GM23338 (cell line): Measurements from ENCODE around the gene CASP6. TPM values are rescaled to one million over a fixed set of nuclear protein-coding genes. Genes with fewer than 3 reads are reported as not detected.

ENCODE experiments used
- ATAC-seq: fragments of 200-7000 bp; cut with Tn5 transposase; 3 replicates; pipeline ENCODE4 v1.9.1; 2020
- DNase-seq: peaks from one replicate; pipeline ENCODE4 v3.0.0-alpha.2; 2015; ENCODE audit warnings: low spot score
- H2AFZ ChIP-seq: fragments of 200-600 bp; sonication (generic); 2 replicates; pipeline ENCODE4 v1.8.0; 2016; ENCODE audit warnings: antibody characterized with exemption, mild to moderate bottlenecking, moderate library complexity
- H3F3A ChIP-seq: fragments of 200-600 bp; sonication (generic); replicated peaks from 2 replicates; pipeline ENCODE4 v1.8.0; 2017; ENCODE audit warnings: antibody characterized with exemption, mixed run types, low read depth
- H3K27ac ChIP-seq: fragments of 200-600 bp; sonication (generic); 2 replicates; pipeline ENCODE4 v1.6.1; 2016; ENCODE audit warnings: low read depth
- H3K27me3 ChIP-seq: fragments of 200-600 bp; sonication (generic); 2 replicates; pipeline ENCODE4 v1.8.0; 2016; ENCODE audit warnings: mild to moderate bottlenecking, mixed run types, moderate library complexity; ENCODE audit not compliant: insufficient read depth
- H3K36me3 ChIP-seq: fragments of 200-600 bp; sonication (generic); 2 replicates; pipeline ENCODE4 v1.8.0; 2016; ENCODE audit warnings: mild to moderate bottlenecking; ENCODE audit not compliant: insufficient read depth
- H3K4me1 ChIP-seq: fragments of 200-600 bp; sonication (generic); 2 replicates; pipeline ENCODE4 v1.8.0; 2016; ENCODE audit warnings: mild to moderate bottlenecking, moderate library complexity; ENCODE audit not compliant: insufficient read depth
- H3K4me2 ChIP-seq: fragments of 200-600 bp; sonication (generic); 2 replicates; pipeline ENCODE4 v1.7.1; 2017; ENCODE audit warnings: mixed run types
- H3K4me3 ChIP-seq: fragments of 200-600 bp; sonication (generic); 2 replicates; pipeline ENCODE4 v1.6.1; 2016; ENCODE audit warnings: mixed run types
- H3K79me2 ChIP-seq: fragments of 200-600 bp; sonication (generic); replicated peaks from 2 replicates; pipeline ENCODE4 v1.8.0; 2017; ENCODE audit warnings: mild to moderate bottlenecking; ENCODE audit not compliant: insufficient read depth
- H3K9me2 ChIP-seq: fragments of 200-600 bp; sonication (generic); 2 replicates; pipeline ENCODE4 v1.8.0; 2017; ENCODE audit not compliant: insufficient read depth
- H4K20me1 ChIP-seq: fragments of 200-600 bp; sonication (generic); replicated peaks from 2 replicates; pipeline ENCODE4 v1.8.0; 2017; ENCODE audit warnings: mild to moderate bottlenecking; ENCODE audit not compliant: insufficient read depth
- H3K27ac Mint-ChIP-seq: 2 replicates; pipeline ENCODE4 v1.8.0; 2020; ENCODE audit warnings: inconsistent platforms, mild to moderate bottlenecking, moderate library complexity, mixed read lengths
- H3K27me3 Mint-ChIP-seq: 3 replicates; pipeline ENCODE4 v1.8.0; 2022; ENCODE audit warnings: low read depth, mild to moderate bottlenecking, moderate library complexity, mixed read lengths, inconsistent platforms; ENCODE audit not compliant: insufficient read depth, poor library complexity
- H3K36me3 Mint-ChIP-seq: 3 replicates; pipeline ENCODE4 v1.8.0; 2021; ENCODE audit warnings: low read depth, mild to moderate bottlenecking, inconsistent platforms, moderate library complexity, mixed read lengths
- H3K4me1 Mint-ChIP-seq: 3 replicates; pipeline ENCODE4 v1.8.0; 2020; ENCODE audit warnings: mild to moderate bottlenecking, inconsistent platforms, mixed read lengths
- H3K4me3 Mint-ChIP-seq: 3 replicates; pipeline ENCODE4 v1.8.0; 2021; ENCODE audit warnings: moderate library complexity, mild to moderate bottlenecking, inconsistent platforms, mixed read lengths
- H3K9me3 Mint-ChIP-seq: 3 replicates; pipeline ENCODE4 v1.8.0; 2020; ENCODE audit warnings: moderate library complexity, mild to moderate bottlenecking, inconsistent platforms, mixed read lengths
- CREB1 ChIP-seq: fragments of 250-450 bp; sonication (Bioruptor Pico); IDR thresholded peaks from 2 replicates; pipeline ENCODE4 v1.5.0; 2020; ENCODE audit warnings: low read depth, mild to moderate bottlenecking, moderate library complexity
- EZH2 ChIP-seq: fragments of 200-600 bp; sonication (generic); IDR thresholded peaks from one replicate; pipeline ENCODE4 v1.8.0; 2017; ENCODE audit warnings: antibody characterized with exemption, mild to moderate bottlenecking, low read depth; ENCODE audit not compliant: unreplicated experiment
- EZH2phosphoT487 ChIP-seq: fragments of 200-600 bp; sonication (generic); IDR thresholded peaks from one replicate; pipeline ENCODE4 v1.8.1; 2018; ENCODE audit warnings: antibody characterized with exemption; ENCODE audit not compliant: unreplicated experiment
- JUNB ChIP-seq: IDR thresholded peaks from one replicate; pipeline ENCODE4 v1.6.1; 2016; ENCODE audit warnings: antibody characterized with exemption; ENCODE audit not compliant: unreplicated experiment
- NANOG ChIP-seq: IDR thresholded peaks from 2 replicates; pipeline ENCODE4 v1.6.1; 2016; ENCODE audit warnings: antibody characterized with exemption, borderline replicate concordance
- POLR2AphosphoS5 ChIP-seq: IDR thresholded peaks from 2 replicates; pipeline ENCODE4 v1.6.1; 2016; ENCODE audit warnings: antibody characterized with exemption, low read depth
- STAT1 ChIP-seq: IDR thresholded peaks from one replicate; pipeline ENCODE4 v1.6.1; 2016; ENCODE audit warnings: antibody characterized with exemption; ENCODE audit not compliant: unreplicated experiment
- ZNF114 ChIP-seq: fragments of 250-450 bp; sonication (Bioruptor Pico); IDR thresholded peaks from 2 replicates; pipeline ENCODE4 v1.5.0; 2020; ENCODE audit warnings: mild to moderate bottlenecking, moderate library complexity
- ZNF331 ChIP-seq: fragments of 250-450 bp; sonication (Bioruptor Pico); IDR thresholded peaks from 2 replicates; pipeline ENCODE4 v1.5.0; 2020; ENCODE audit warnings: low read depth, mild to moderate bottlenecking, moderate library complexity
- polyA plus RNA-seq: library from polyadenylated mRNA; unstranded; fragments of >200 nt; fragmentation: Nextera tagmentation; extraction: Ambion mirVana; gene quantifications from 2 replicates; pipeline ENCODE4 v1.2.1, GENCODE V29; 2016
- total RNA-seq: library from RNA; depleted of rRNA; stranded (reverse); fragments of >200 nt; shearing (Covaris generic); gene quantifications from 2 replicates; pipeline ENCODE4 v1.2.3, GENCODE V29; 2014
- TF ChIP-seq, protein P1 (sequence below): IDR thresholded peaks from one replicate; pipeline ENCODE4 v1.6.1; 2018; ENCODE audit warnings: antibody characterized with exemption; ENCODE audit not compliant: unreplicated experiment
- TF ChIP-seq, protein P2 (sequence below): IDR thresholded peaks from 2 replicates; pipeline ENCODE4 v1.6.1; 2016; ENCODE audit warnings: antibody characterized with exemption
- TF ChIP-seq, protein P3 (sequence below): fragments of 250-450 bp; sonication (Bioruptor Pico); IDR thresholded peaks from 2 replicates; pipeline ENCODE4 v1.5.0; 2020; ENCODE audit warnings: mild to moderate bottlenecking, moderate library complexity
- TF ChIP-seq, protein P4 (sequence below), 2 experiments: fragments of 200-600 bp in 1 of 2; sonication (generic) in 1 of 2; conservative IDR thresholded peaks; 2 replicates each; pipeline versions ENCODE4 v1.5.1 to v1.6.1; 2016 to 2017; ENCODE audit warnings: antibody characterized with exemption in 2 of 2, low read depth in 2 of 2, mild to moderate bottlenecking in 2 of 2, moderate library complexity in 1 of 2

The CASP6 gene
- total and polyA plus RNA-seq, 2 experiments from 2014 or later: 30.5 to 35.4 TPM

DNA sequence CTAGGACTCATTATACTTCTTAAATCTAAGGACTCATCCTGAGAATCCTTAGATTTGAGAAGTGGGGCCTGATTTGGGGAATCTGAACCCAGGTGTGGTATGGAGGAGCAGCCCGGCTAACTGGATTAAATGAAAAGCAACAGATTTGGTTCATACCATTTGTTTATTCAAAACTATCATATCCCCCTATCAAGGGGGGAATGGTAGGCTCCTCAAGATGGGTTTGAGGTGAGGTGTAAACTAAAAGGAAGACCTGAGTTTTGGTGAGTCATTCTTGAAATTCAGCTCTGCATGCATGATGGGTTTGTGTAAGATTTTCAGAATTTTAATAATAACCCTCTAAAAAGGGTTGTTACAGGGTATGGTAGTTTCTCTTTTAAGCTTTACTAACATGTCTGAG lies 53.4 kb downstream of the CASP6 start:
- Histone ChIP-seq H3K9me2 (no peaks in the 10 kb centered on the region), H2AFZ (no peak overlapping the region), H3K27ac (no peak overlapping the region), H3K36me3 (no peaks in the 10 kb centered on the region), H4K20me1 (no peaks in the 10 kb centered on the region), H3K4me1 (no peaks in the 10 kb centered on the region), H3K4me2 (no peak overlapping the region), H3F3A (no peaks in the 10 kb centered on the region), H3K4me3 (no peak overlapping the region), H3K79me2 (no peaks in the 10 kb centered on the region), H3K27me3 (no peaks in the 10 kb centered on the region)
- ATAC-seq (no peak), DNase-seq (no peak)
- Mint-ChIP-seq H3K27ac (no peak overlapping the region), H3K4me3 (no peak overlapping the region), H3K4me1 (no peaks in the 10 kb centered on the region), H3K36me3 (peaks cover 5% of the 10 kb centered on the region), H3K9me3 (peaks cover 5% of the 10 kb centered on the region; the same call in 2 of the 3 replicates), H3K27me3 (peaks cover 4% of the 10 kb centered on the region)
- TF ChIP-seq STAT1 (no peak), ZNF114 (CRISPR knock-in tag) (no peak), EZH2phosphoT487 (no peak), CREB1 (CRISPR knock-in tag) (no peak), EZH2 (no peak), NANOG (no peak), POLR2AphosphoS5 (no peak), ZNF331 (CRISPR knock-in tag) (no peak), JUNB (no peak)
- TF ChIP-seq, protein P1, sequence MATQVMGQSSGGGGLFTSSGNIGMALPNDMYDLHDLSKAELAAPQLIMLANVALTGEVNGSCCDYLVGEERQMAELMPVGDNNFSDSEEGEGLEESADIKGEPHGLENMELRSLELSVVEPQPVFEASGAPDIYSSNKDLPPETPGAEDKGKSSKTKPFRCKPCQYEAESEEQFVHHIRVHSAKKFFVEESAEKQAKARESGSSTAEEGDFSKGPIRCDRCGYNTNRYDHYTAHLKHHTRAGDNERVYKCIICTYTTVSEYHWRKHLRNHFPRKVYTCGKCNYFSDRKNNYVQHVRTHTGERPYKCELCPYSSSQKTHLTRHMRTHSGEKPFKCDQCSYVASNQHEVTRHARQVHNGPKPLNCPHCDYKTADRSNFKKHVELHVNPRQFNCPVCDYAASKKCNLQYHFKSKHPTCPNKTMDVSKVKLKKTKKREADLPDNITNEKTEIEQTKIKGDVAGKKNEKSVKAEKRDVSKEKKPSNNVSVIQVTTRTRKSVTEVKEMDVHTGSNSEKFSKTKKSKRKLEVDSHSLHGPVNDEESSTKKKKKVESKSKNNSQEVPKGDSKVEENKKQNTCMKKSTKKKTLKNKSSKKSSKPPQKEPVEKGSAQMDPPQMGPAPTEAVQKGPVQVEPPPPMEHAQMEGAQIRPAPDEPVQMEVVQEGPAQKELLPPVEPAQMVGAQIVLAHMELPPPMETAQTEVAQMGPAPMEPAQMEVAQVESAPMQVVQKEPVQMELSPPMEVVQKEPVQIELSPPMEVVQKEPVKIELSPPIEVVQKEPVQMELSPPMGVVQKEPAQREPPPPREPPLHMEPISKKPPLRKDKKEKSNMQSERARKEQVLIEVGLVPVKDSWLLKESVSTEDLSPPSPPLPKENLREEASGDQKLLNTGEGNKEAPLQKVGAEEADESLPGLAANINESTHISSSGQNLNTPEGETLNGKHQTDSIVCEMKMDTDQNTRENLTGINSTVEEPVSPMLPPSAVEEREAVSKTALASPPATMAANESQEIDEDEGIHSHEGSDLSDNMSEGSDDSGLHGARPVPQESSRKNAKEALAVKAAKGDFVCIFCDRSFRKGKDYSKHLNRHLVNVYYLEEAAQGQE: no peak
- TF ChIP-seq, protein P2, sequence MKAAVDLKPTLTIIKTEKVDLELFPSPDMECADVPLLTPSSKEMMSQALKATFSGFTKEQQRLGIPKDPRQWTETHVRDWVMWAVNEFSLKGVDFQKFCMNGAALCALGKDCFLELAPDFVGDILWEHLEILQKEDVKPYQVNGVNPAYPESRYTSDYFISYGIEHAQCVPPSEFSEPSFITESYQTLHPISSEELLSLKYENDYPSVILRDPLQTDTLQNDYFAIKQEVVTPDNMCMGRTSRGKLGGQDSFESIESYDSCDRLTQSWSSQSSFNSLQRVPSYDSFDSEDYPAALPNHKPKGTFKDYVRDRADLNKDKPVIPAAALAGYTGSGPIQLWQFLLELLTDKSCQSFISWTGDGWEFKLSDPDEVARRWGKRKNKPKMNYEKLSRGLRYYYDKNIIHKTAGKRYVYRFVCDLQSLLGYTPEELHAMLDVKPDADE: no peak
- TF ChIP-seq, protein P3, sequence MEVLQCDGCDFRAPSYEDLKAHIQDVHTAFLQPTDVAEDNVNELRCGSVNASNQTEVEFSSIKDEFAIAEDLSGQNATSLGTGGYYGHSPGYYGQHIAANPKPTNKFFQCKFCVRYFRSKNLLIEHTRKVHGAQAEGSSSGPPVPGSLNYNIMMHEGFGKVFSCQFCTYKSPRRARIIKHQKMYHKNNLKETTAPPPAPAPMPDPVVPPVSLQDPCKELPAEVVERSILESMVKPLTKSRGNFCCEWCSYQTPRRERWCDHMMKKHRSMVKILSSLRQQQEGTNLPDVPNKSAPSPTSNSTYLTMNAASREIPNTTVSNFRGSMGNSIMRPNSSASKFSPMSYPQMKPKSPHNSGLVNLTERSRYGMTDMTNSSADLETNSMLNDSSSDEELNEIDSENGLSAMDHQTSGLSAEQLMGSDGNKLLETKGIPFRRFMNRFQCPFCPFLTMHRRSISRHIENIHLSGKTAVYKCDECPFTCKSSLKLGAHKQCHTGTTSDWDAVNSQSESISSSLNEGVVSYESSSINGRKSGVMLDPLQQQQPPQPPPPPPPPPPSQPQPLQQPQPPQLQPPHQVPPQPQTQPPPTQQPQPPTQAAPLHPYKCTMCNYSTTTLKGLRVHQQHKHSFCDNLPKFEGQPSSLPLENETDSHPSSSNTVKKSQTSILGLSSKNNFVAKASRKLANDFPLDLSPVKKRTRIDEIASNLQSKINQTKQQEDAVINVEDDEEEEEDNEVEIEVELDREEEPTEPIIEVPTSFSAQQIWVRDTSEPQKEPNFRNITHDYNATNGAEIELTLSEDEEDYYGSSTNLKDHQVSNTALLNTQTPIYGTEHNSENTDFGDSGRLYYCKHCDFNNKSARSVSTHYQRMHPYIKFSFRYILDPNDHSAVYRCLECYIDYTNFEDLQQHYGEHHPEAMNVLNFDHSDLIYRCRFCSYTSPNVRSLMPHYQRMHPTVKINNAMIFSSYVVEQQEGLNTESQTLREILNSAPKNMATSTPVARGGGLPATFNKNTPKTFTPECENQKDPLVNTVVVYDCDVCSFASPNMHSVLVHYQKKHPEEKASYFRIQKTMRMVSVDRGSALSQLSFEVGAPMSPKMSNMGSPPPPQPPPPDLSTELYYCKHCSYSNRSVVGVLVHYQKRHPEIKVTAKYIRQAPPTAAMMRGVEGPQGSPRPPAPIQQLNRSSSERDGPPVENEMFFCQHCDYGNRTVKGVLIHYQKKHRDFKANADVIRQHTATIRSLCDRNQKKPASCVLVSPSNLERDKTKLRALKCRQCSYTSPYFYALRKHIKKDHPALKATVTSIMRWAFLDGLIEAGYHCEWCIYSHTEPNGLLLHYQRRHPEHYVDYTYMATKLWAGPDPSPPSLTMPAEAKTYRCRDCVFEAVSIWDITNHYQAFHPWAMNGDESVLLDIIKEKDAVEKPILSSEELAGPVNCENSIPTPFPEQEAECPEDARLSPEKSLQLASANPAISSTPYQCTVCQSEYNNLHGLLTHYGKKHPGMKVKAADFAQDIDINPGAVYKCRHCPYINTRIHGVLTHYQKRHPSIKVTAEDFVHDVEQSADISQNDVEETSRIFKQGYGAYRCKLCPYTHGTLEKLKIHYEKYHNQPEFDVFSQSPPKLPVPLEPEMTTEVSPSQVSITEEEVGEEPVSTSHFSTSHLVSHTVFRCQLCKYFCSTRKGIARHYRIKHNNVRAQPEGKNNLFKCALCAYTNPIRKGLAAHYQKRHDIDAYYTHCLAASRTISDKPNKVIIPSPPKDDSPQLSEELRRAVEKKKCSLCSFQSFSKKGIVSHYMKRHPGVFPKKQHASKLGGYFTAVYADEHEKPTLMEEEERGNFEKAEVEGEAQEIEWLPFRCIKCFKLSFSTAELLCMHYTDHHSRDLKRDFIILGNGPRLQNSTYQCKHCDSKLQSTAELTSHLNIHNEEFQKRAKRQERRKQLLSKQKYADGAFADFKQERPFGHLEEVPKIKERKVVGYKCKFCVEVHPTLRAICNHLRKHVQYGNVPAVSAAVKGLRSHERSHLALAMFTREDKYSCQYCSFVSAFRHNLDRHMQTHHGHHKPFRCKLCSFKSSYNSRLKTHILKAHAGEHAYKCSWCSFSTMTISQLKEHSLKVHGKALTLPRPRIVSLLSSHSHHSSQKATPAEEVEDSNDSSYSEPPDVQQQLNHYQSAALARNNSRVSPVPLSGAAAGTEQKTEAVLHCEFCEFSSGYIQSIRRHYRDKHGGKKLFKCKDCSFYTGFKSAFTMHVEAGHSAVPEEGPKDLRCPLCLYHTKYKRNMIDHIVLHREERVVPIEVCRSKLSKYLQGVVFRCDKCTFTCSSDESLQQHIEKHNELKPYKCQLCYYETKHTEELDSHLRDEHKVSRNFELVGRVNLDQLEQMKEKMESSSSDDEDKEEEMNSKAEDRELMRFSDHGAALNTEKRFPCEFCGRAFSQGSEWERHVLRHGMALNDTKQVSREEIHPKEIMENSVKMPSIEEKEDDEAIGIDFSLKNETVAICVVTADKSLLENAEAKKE (CRISPR knock-in tag): no peak
- TF ChIP-seq, protein P4, sequence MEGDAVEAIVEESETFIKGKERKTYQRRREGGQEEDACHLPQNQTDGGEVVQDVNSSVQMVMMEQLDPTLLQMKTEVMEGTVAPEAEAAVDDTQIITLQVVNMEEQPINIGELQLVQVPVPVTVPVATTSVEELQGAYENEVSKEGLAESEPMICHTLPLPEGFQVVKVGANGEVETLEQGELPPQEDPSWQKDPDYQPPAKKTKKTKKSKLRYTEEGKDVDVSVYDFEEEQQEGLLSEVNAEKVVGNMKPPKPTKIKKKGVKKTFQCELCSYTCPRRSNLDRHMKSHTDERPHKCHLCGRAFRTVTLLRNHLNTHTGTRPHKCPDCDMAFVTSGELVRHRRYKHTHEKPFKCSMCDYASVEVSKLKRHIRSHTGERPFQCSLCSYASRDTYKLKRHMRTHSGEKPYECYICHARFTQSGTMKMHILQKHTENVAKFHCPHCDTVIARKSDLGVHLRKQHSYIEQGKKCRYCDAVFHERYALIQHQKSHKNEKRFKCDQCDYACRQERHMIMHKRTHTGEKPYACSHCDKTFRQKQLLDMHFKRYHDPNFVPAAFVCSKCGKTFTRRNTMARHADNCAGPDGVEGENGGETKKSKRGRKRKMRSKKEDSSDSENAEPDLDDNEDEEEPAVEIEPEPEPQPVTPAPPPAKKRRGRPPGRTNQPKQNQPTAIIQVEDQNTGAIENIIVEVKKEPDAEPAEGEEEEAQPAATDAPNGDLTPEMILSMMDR (conservative IDR thresholded peaks at IDR 0.05; ENCODE audit: low read depth in 2 of 2): no peak
